Femur (tissue), 1 donor: ENCODE measurements around the gene CABLES1.
A peak's percentile ranks its signal among the peaks of the same experiment; 100 is the strongest.
"Not testable (repeated sequence)": the region's sequence is repeated elsewhere in the genome, so short reads cannot be mapped to it uniquely, and the experiment has no call there.

ENCODE experiments used
- DNase-seq: peaks from one replicate; pipeline ENCODE4 v3.0.0-alpha.2; 2017

The CABLES1 gene

GRCh38 chr18:23247896-23248295, 112.6 kb downstream of the CABLES1 start:
- DNase-seq: no peak

GRCh38 chr18:23248826-23249225, 113.5 kb downstream of the CABLES1 start:
- DNase-seq: no peak

- no peak for DNase-seq
Measured at GRCh38 chr18:23249348-23249747, 114.1 kb downstream of the CABLES1 start.

- DNase-seq: no peak
Measured at GRCh38 chr18:23250893-23251656, 115.8 kb downstream of the CABLES1 start.

- no peak for DNase-seq
Measured at GRCh38 chr18:23253630-23254029, 118.3 kb downstream of the CABLES1 start.

- no peak for DNase-seq
Measured at GRCh38 chr18:23257137-23257536, 121.9 kb downstream of the CABLES1 start.

GRCh38 chr18:23257686-23258565, 122.6 kb downstream of the CABLES1 start:
- no peak for DNase-seq

- DNase-seq: no peak
Measured at GRCh38 chr18:23258566-23259469, 123.5 kb downstream of the CABLES1 start.

GRCh38 chr18:23259701-23260681, 124.7 kb downstream of the CABLES1 start:
- DNase-seq: peak; percentile 81

- no peak for DNase-seq
Measured at GRCh38 chr18:23260926-23261590, 125.8 kb downstream of the CABLES1 start.

- no peak for DNase-seq
Measured at GRCh38 chr18:23263551-23264235, 128.4 kb downstream of the CABLES1 start.

- no peak for DNase-seq
Measured at GRCh38 chr18:23265682-23266399, 130.6 kb downstream of the CABLES1 start.

- DNase-seq: no peak
Measured at GRCh38 chr18:23266717-23267446, 131.6 kb downstream of the CABLES1 start.

- DNase-seq: no peak
Measured at GRCh38 chr18:23267447-23267776, 132.1 kb downstream of the CABLES1 start.

- no peak for DNase-seq
Measured at GRCh38 chr18:23268641-23269040, 133.4 kb downstream of the CABLES1 start.

GRCh38 chr18:23269068-23269467, 133.8 kb downstream of the CABLES1 start:
- not testable (repeated sequence) for DNase-seq

- DNase-seq: no peak
Measured at GRCh38 chr18:23269928-23270327, 134.6 kb downstream of the CABLES1 start.

GRCh38 chr18:23270986-23271680, 135.8 kb downstream of the CABLES1 start:
- DNase-seq: no peak
